ENCODE data around the gene SNX25.
"Not testable (repeated sequence)": the region's sequence is repeated elsewhere in the genome, so short reads cannot be mapped to it uniquely, and the experiment has no call there.

SNX25 gene

GRCh38 chr4:185209031-185209851, at the start of gene SNX25:
Gene SNX25 (plus strand): TSS chr4:185209598. CDS start chr4:185209827, 229 bp downstream.
- DNase-seq = peak; percentile 77

GRCh38 chr4:185165605-185166063, 43.8 kb upstream of the SNX25 start:
- no peak for DNase-seq

GRCh38 chr4:185167234-185167633, 42.2 kb upstream of the SNX25 start:
- DNase-seq = no peak

GRCh38 chr4:185171373-185172071, 37.9 kb upstream of the SNX25 start:
- DNase-seq = no peak

- DNase-seq = no peak
Observed at GRCh38 chr4:185179488-185179887, 29.9 kb upstream of the SNX25 start.

- DNase-seq = no peak
Observed at GRCh38 chr4:185182239-185182638, 27.2 kb upstream of the SNX25 start.

- DNase-seq = peak; percentile 90
Observed at GRCh38 chr4:185183622-185184281, 25.6 kb upstream of the SNX25 start.

- no peak for DNase-seq
Observed at GRCh38 chr4:185186769-185187168, 22.6 kb upstream of the SNX25 start.

- DNase-seq = no peak
Observed at GRCh38 chr4:185189606-185190305, 19.6 kb upstream of the SNX25 start.

GRCh38 chr4:185190306-185190856, 19.0 kb upstream of the SNX25 start:
- no peak for DNase-seq

- no peak for DNase-seq
Observed at GRCh38 chr4:185192059-185192458, 17.3 kb upstream of the SNX25 start.

GRCh38 chr4:185194924-185195888, 14.2 kb upstream of the SNX25 start:
- no peak for DNase-seq

- no peak for DNase-seq
Observed at GRCh38 chr4:185196437-185196836, 13.0 kb upstream of the SNX25 start.

- DNase-seq = not testable (repeated sequence)
Observed at GRCh38 chr4:185198189-185198588, 11.2 kb upstream of the SNX25 start.

GRCh38 chr4:185201977-185202962, 7.1 kb upstream of the SNX25 start:
- DNase-seq = no peak

- DNase-seq = no peak
Observed at GRCh38 chr4:185202984-185203485, 6.4 kb upstream of the SNX25 start.

GRCh38 chr4:185203486-185204237, 5.7 kb upstream of the SNX25 start, which contains the start of gene CFAP97:
Gene CFAP97 (minus strand): TSS chr4:185204000. CDS start chr4:185191196, 12,804 bp downstream.
- DNase-seq = peak; percentile 87

- peak; percentile 22 for DNase-seq
Observed at GRCh38 chr4:185204238-185204910, 5.0 kb upstream of the SNX25 start.

Measured in NCI-H1092 treated with DMSO at 0.1 percent for 48 hours (cell line).